ENCODE measurements around the gene POLDIP3.
"Not testable (repeated sequence)": the region's sequence is repeated elsewhere in the genome, so short reads cannot be mapped to it uniquely, and the experiment has no call there.

POLDIP3 gene

DNA sequence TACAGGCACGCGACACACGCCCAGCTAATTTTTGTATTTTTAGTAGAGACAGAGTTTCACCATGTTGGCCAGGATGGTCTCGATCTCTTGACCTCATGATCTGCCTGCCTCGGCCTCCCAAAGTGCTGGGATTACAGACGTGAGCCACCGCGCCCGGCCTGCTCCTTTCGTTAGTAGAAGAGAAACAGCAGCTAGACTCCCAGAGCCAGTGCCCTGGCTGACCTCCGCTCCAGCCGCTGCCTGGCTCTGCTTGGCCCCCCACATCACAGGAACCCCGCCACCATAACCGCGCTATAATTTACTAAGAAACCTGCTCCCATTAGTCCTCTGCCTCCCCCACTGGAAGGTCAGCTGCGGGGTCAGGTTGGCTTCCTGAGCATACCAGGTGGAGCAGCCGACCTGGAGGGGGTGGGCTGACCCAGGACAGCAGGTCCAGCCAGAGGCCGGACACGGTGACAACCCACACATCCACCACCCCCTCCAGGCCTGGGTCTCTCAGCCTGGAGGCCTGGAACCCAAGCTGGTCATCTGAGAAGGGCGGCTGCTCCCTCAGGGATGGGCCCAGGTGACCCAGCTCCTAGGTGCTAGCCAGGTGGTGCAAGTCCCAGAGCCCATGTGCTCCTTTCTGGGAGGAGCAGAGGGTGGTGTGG lies 7.5 kb upstream of the POLDIP3 start:
- TF ChIP-seq, protein P1, sequence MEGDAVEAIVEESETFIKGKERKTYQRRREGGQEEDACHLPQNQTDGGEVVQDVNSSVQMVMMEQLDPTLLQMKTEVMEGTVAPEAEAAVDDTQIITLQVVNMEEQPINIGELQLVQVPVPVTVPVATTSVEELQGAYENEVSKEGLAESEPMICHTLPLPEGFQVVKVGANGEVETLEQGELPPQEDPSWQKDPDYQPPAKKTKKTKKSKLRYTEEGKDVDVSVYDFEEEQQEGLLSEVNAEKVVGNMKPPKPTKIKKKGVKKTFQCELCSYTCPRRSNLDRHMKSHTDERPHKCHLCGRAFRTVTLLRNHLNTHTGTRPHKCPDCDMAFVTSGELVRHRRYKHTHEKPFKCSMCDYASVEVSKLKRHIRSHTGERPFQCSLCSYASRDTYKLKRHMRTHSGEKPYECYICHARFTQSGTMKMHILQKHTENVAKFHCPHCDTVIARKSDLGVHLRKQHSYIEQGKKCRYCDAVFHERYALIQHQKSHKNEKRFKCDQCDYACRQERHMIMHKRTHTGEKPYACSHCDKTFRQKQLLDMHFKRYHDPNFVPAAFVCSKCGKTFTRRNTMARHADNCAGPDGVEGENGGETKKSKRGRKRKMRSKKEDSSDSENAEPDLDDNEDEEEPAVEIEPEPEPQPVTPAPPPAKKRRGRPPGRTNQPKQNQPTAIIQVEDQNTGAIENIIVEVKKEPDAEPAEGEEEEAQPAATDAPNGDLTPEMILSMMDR (IDR thresholded peaks at IDR 0.05; ENCODE audit: low read depth, low read length) = no peak
- no peak for DNase-seq (ENCODE audit: extremely low read depth, low read depth)

DNA sequence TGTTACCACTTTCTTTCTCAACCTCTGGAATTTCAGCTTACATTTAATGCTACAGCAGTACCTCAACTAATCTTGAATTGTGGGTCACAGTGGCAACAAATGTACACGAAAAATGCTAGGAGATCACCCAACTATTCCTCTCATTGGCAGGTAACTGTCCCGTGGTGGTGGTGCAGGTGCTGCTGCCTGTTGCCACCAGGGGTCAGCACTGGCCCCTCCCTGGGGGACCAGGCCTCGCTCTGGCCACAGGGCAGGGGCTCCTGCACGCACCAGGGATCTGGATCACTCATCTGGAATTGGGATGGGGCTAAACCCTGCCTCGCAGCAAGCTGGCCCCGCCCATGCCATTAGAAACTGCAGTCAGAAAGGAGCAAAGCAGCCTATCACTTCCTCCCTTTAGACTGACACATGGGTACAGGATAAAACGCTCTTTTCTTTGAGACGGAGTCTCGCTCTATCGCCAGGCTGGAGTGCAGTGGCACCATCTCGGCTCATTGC lies 6.9 kb upstream of the POLDIP3 start:
- TF ChIP-seq, protein P1 (IDR thresholded peaks at IDR 0.05; ENCODE audit: low read depth, low read length) = peak; percentile 90
- peak; percentile 53 for DNase-seq (ENCODE audit: extremely low read depth, low read depth)

DNA sequence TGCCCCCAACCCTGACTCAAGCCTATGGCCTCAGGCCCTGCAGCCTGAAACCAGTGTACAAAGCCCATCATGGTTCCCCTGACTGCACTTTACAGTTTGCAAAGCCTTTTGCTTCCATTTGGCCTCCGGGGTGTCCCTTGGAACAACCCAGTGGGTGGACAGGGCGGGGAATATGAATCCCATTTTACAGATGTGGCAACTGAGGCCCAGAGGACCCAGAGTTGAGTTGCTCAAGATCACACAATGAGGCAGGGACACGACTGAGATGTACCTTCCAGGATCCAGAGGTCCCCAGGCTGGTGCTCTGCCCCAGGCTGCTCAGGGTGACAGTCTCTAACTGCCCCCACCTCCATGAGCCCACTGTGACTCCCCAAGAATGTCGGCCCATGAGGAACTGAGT lies 5.4 kb upstream of the POLDIP3 start:
- no peak for DNase-seq (ENCODE audit: extremely low read depth, low read depth)
- TF ChIP-seq, protein P1 (IDR thresholded peaks at IDR 0.05; ENCODE audit: low read depth, low read length) = no peak

DNA sequence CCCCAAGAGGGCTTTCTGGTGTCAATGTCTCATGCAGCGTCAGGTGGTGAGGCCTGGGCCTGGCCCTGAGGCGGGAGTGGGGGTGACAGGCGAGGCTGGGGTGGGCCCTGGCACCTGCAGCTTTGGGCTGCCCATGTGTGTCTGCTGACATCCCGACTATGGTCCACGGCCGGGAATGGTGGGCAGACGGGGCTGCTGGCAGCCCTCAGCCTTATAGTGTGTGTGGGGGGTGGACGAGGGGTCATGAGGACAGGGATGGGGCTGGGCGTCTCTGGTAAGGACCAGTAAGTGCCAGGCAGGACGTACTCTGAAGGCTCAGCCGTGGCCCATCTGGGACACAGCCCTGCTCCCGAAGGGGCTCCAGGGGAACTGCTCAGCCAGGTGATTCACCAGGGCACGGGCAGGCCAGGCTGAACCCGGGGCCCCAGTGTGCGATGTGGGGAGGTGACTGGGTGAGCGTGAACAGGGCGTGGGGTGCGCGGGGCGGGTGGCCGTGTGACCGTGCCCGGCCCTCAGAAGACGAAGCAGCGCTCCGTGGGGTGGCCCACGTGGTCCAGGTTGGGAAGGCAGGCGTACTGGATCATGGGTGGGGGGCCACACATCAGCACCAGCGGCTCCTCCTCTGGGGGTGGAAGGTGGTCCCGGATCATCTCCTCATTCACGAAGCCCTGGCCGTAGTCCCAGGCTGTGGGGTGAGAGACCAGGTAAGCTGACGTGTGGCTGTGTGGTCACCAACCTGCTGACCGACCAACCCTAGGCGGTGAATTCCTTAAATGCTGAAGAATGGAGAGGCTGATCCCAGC lies 4.8 kb upstream of the POLDIP3 start:
- no peak for DNase-seq (ENCODE audit: extremely low read depth, low read depth)
- TF ChIP-seq, protein P1 (IDR thresholded peaks at IDR 0.05; ENCODE audit: low read depth, low read length) = no peak

DNA sequence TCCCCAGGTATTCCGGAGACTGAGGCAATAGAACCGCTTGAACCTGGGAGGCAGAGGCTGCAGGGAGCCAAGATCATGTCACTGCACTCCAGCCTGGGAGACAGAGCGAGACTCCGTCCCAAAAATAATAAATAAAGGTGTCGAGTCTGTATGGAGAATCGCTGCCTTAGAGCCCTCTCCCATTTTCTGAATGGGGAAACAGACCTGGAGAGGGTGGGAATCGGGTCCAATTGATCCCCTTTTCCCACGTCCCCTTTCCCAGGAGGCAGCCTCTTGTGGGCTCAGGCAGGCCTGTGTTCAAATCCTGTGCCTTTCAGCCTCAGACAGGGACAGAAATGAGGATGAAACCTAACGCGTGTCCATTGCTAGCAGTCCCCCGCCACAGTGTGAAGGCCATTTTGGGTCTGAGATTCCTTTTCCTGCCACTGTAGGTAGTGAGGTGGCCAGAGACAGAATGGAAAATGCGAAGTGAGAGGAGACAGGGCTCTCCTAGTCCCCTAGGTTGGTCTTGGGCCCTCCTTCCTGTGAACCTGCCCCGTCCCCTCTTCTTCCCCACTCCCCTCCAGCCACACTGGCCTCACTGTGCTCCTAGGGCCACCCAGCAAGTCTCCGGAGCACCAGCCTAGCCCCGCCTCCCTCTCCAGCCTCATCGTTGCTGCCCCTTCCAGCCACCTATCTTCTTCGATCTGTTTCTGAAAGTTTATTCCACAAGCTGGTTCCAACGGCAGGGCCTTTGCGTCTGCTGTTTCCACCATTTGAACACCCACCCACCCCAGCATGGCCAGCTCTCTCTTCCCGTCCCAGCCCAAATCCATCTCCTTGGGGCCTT lies 2.7 kb upstream of the POLDIP3 start:
- DNase-seq (ENCODE audit: extremely low read depth, low read depth) = no peak
- TF ChIP-seq, protein P1 (IDR thresholded peaks at IDR 0.05; ENCODE audit: low read depth, low read length) = no peak

DNA sequence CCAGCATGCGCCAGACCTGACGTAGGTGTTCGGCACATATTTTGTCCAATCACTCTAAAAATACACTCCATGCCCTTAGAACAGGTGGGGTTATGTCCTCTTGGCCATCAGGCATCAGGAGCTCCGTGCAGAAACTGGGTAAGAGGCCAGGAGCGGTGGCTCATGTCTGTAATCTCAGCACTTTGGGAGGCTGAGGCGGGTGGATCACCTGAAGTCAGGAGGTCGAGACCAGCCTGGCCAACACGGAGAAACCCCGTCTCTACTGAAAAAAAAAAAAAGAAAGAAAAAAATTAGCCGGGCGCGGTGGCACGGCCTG lies 1.1 kb upstream of the POLDIP3 start:
- not testable (repeated sequence) for DNase-seq (ENCODE audit: extremely low read depth, low read depth)

DNA sequence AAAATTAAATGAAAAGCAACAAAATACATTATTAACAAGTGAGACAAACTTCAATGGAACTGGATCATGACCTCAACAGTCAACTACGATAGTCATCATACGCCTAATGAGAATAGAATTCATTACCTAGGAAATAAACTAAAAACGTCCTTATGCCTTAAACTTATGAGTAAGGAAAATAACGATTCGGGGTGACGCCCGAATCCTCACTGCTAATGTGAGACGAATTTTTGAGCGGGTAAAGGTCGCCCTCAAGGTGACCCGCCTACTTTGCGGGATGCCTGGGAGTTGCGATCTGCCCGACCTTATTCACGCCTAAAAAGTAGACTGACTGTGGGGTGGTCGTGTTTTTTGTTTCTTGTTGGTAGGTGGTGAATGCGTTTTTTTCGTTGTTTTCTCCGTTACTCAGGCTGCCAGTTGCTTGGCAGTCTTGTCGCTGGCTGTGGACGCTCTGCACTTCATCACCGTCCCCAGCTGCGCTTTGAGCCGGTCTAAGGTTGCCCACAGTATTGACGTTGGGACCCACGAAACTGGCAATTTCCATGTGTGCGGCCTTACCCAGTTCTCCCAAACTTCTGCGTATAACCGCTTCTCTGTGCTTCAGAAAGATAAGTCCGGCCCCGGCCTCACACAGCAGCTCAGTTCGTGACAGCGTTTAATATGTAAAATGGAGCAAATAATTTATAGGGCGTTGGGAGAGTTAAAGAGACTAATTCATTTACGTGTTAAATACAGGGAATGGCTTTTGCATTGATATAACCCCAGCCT lies 593 bp upstream of the POLDIP3 start:
- TF ChIP-seq, protein P1 (IDR thresholded peaks at IDR 0.05; ENCODE audit: low read depth, low read length) = no peak

More for the DNA sequence above, 593 bp upstream of the POLDIP3 start:
- DNase-seq (ENCODE audit: extremely low read depth, low read depth) = peak; percentile 96

All from AG09319 (cell line).